NCI-H748 treated with DMSO at 0.1 percent for 48 hours (cell line): ENCODE results near the gene BHLHE41.

Source experiments
- DNase-seq: peaks from one replicate; lab custom pipeline; 2025; lab: John Stamatoyannopoulos, UW

The BHLHE41 gene

DNA sequence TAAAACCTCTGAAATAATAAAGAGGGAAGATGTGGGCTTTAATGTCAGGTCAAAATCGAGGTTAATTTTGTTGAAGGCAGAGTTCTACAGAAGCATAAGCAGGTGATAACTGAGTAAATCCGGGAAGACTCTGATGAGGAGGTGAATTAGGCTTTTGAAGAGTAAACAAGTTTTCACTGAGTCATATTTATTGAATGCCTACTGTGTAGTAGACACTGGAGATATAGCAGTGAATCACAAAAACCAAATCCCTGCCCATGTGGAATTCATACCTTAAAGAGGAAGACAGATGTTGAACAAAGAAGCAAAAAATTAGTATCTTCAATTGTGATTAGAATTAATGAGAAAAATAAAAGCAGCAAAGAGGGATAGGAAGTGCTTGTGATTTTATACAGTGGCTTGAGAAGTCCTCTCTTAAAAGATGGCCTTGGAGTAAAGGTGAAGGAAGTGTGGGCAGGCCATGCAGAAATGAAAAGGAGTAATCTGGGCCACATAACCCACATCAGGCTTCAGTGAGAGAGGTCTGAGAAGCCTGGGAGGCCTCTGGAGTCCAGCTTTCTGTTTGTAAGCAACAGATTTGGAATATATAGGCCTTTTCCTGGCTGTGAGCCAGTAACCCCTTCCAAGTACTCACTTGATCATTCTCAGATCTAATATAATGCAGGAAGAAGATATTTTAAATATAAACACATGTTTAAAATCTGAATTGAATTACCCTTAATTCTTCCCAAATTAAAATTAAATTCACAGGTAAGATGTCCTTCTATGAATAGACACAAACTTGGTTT, 46.7 kb downstream of the BHLHE41 start:
- no peak for DNase-seq
